ENCODE measurements around the gene NAPA.
A peak's percentile ranks its signal among the peaks of the same experiment; 100 is the strongest.

Gene NAPA

GRCh38 chr19:47514869-47515588, at the start of gene NAPA:
TSS of gene NAPA (minus strand) at chr19:47515063. CDS start at chr19:47514940, 123 bp downstream.
- DNase-seq (ENCODE audit: low spot score) = peak; percentile 100

DNA sequence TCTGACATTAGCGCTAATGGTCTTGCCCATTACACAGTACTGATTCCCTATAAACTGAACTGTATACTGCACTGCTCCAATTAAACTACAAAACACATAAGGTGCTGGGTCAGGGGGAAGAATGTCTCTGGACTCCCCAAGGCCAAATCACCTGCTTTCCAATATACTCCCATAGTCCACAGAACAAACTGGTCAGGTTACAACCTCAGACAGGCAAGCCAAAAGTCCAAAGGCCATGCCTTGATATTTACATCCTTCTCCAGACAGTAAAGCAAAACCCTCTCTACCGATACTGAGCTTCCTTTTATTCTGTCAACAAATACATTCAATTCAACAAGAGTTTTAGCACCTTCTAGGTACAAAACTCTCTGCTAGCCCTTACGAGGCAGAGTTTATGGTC, 49.2 kb upstream of the NAPA start:
- DNase-seq (ENCODE audit: low spot score) = no peak

DNA sequence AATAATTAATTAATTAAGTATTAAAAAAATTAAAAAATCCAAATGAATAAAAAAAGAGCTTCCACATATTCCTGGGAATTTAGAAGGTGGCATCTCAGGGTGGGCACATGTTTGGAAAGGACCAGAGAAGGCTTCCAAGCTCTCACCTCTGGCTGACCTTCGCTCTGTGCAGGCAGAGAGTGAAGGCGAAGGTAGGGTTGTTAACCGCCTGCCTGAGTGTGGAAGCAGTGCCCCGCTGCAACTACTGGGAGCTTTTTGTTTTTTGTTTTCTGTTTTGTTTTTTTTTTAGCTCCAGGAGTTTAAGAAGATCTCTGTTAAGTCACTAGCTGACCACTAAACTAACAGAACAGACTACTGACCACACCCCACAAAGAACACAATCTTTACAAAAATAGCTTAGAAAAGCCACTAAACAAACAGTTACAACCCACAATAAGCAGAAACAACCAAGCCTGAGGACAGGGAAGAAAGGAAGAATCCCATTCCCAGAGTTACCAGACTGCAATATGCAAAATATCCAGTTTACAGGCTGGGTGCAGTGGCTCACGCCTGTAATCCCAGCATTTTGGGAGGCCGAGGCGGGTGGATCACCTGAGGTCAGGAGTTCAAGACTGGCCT, 46.7 kb upstream of the NAPA start:
- DNase-seq (ENCODE audit: low spot score) = no peak

GRCh38 chr19:47560999-47561398, 46.1 kb upstream of the NAPA start:
- DNase-seq (ENCODE audit: low spot score) = no peak

DNA sequence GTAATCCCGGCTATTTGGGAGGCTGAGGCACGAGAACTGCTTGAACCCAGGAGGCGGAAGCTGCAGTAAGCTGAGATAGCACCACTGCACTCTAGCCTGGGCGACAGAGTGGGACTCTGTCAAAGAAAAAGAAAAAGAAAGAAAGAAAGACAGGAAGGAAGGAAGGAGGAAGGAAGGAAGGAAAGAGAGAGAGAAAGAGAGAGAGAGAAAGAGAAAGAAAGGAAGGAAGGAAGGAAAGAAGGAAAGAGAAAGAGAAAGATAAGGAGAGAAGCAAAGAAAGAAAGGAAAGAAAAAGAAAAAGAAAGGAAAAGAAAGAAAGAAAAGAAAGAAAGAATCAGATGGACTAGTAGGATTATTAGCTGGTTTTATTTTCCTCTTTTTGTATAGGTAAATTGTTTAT, 35.3 kb upstream of the NAPA start:
- DNase-seq (ENCODE audit: low spot score) = no peak

- no peak for DNase-seq (ENCODE audit: low spot score)
These were observed 34.5 kb upstream of the NAPA start for GRCh38 chr19:47549261-47549862.

GRCh38 chr19:47547199-47547598, 32.3 kb upstream of the NAPA start:
- no peak for DNase-seq (ENCODE audit: low spot score)

DNA sequence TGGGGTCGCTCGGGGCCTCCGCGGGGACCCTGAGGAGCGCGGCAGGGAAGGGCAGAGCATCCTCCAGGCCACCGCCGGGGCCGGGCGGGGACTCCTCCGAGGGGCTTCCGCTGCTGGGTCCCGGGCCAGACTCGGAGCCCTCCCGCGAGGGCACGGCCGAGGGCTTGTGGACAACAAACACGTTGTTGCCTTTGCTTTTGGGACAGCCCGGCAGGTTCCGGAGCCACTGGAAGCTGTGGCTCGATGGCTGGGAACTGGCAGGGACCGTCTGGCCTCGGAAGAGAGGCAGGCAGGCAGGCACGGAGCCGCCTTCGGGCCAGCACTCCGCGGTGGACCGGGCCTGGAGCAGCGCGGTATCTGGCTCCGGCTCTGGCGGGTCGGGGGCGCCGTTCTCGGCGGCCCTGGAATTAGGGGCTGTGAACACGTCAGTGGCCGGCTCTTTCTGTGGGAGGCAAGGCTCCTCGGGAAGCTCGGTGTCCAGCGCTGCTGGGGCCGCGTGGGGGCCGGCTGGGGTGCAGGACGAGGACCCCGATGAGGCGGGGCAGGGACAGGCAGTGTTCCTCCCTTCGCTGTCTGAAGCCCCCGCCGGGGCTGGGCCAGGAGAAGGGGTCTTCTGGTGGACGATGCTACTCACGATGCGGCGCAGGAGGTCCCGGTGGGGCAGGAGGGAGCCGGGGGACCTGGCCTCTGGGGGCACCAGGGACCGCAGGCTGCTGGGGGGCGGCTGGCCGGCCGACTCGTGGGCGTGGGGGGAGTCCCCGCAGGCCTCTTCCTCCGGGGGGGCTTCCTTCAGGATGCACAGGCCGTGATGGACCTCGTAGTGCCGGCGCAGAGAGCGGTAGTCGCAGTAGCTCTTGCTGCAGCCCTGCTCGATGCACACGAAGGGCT, 30.4 kb upstream of the NAPA start:
- no peak for DNase-seq (ENCODE audit: low spot score)

DNA sequence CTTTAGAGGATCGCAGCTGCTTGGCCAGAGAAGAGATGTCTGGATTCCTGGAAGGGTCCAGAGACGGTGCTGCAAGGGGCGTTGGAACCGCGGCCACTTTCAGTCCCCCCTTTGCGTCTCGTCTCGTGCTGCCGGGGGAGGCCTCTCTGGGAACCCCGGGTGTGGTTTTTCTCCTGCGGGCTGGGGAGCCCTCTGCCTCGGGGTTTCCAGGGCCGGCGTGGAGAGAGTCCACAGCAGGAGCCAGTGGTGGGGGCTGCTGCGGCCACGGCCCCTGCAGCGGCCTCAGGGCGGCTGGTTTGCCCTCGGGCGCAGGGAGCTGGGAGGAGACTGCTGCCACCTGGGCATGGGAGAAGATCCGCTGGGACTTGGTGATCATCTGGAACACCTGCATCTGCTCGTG, 29.6 kb upstream of the NAPA start:
- DNase-seq (ENCODE audit: low spot score) = no peak

DNA sequence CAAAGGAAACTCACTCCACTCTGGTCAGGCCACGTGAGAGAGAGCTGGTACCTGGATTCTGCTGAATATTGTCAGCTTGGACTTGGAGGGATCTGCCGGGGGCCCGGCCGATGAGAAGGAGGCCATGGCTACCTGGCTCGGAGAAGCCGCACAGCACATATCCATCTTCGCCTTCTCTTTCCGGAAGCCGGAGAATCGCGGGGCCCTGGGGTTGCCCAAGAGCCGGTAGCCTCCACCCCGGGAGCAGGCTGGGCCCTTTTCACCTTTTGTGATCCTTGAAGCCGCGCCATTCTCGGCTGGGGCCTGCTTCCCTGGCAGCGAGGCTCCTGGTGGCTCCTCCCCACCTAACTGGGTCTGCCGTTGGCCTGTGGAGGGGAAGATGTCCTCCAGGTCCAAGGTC, 29.2 kb upstream of the NAPA start:
- no peak for DNase-seq (ENCODE audit: low spot score)

DNA sequence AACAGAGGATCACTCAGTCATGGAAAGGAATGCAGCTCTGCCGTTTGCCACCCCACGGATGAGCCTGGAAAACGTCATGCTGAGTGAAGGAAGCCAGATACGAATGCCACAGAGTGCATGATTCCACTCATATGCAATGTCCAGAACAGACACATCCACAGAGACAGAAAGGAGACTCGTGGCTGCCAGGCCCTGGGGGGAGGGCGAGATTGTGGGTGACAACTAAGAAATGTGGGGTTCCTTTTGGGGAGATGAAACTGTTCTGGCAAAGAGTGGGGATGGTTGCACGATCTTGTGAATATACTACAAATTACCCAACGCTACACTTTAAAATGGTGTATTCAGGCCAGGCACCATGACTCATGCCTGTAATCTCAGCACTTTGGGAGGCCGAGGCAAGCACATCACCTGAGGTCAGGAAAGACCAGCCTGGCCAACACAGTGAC, 27.2 kb upstream of the NAPA start:
- DNase-seq (ENCODE audit: low spot score) = no peak

DNA sequence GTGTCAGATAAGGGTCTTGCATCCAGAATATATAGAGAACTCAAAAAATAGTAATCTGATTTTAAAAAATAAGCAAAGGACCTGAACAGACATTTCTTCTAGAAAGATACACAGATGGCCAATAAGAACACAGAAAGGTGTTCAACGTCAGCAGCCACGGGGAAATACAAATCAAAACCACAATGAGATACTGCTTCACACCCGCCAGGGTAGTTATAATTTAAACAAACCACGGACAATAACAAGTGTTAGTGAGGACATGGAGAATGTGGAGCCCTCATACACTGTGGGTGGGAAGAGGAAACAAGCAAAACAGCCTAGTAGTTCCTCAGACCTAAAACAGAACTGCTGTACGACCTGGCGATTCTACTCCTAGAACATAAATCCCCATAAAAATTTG, 26.7 kb upstream of the NAPA start:
- no peak for DNase-seq (ENCODE audit: low spot score)

DNA sequence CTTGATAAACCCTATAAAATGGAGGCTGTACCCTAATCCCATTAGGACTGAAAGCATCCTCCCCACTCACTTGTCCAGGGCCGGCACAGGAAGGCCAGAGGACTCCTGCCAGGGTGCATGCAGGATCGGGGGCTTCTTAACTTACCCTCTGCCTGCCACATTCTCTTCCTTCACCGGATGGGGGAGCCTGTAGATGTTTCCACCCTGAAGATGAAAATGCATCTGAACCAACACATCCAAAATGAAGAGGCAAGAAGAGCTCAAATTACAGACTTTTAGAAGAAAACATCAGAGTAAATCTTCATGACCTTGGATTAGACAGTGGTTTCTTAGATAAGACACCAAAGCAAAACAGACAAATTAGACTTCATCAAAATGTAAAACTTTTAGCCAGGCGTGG, 25.9 kb upstream of the NAPA start:
- DNase-seq (ENCODE audit: low spot score) = no peak

DNA sequence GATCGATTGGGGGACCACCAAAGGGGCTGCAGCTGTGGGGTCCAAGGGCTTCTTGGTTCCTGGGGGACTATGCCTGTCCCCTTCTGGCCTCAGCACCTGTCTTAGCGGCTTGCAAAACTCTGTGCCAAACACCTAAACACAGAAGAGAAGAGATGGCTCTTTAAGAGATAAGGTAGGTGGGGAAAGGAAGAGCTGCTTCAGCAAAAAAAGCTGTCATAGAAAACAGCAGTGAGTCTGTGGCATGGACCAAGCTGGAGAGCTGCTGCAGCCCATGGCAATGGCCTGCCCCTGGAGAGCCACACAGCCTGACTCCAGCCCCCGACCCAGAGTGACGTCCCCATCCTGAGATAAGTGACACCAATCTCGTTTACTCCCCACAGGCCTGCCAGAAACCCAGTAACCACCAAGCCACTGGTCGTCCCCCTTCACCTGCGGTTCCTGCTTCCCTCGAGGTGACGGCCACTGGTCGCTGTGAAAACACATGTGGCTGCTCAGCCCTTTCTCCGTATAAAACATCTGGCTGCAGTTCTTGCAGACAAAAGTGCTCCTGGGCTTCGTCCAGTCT, 25.0 kb upstream of the NAPA start:
- DNase-seq (ENCODE audit: low spot score) = no peak

- DNase-seq (ENCODE audit: low spot score) = no peak
These were observed 23.9 kb upstream of the NAPA start for GRCh38 chr19:47538812-47539211.

- no peak for DNase-seq (ENCODE audit: low spot score)
These were observed 22.6 kb upstream of the NAPA start for GRCh38 chr19:47537493-47537892.

DNA sequence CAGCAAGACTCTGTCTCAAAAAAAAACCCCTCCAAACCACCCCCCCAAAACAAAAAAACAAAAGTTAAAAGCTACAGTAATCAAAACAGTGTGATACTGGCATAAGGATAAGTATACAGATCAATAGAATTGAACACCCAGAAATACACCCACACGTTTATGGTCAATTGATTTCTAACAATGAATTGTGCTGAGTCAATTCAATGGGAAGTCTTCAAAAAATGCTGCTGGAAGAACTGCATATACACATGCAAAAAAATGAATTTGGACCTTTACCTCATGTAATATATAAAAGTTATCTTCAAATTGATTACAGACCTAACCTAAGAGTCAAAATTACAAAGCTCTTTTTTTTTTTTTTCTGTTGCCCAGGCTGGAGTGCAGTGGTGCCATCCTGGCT, 19.8 kb upstream of the NAPA start:
- no peak for DNase-seq (ENCODE audit: low spot score)

DNA sequence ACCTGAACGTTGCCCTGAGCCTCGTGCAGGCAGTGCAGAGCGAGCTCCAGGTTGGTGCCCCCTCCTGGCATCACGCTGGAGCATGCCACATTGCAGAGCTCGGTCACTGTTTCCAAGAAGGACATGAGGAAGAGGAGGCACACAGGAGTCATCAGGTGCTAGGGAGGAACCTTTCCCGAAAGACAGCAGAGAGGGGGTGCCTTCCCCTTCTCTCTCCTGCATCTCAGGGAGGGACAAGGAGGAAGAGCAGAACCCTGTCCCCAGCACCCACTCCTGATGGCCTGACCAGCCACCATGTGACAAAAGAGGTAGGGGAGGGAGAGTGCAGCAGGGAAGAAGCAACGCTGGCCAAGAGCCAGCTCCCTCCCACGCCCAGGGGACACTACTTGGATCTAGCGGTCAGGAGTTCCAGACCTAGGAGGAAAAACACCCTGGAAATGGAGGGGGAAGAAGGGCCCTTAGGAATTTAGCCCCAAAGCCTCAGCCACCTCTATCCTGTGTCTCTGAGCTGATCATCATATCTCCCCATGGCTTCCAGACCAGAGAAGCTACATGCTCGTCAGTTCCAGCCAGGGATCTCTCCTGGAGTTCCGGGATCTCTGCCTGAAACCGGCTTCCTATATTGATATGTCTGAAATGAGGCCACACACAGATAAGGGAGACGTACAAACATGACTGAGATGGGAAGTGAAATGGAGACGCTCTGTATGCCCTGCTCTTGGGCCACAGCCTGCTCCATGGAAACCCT, 17.0 kb upstream of the NAPA start:
- DNase-seq (ENCODE audit: low spot score) = no peak

DNA sequence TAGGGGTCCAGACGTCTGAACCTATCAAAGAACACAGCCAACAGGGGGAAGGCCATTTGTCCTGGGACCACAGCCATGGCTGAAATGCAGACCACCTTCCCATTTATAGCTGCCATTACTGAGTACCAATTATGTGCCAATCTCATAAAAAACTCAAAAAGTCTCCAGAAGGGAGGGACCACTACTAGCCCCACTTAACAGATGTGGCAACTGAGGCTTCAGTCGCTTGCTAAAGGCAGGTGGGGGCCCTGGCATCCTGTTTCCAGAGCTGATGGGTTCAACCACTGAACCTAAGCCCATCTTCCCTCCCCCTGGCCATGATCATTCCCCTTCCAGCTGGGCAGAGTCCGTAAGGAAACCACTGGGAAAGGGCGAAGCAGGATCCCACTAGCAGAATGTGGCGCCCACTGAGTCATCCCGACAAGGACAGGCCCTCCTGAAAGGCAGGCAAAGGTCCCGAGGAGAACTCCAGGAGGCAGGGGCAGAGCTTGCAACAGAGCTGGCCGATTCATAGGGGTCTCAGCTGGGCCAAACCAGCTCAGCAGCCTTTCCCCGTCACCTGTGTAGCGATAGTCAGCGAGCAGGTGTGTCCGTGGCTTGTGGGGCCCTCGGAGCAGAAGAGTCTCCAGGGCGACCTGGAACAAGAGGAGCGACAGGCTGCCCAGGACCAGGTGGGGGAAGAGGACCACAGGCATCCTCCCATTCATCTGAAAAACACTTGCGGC, 14.3 kb upstream of the NAPA start:
- DNase-seq (ENCODE audit: low spot score) = no peak

GRCh38 chr19:47526798-47527197, 11.9 kb upstream of the NAPA start:
- no peak for DNase-seq (ENCODE audit: low spot score)

DNA sequence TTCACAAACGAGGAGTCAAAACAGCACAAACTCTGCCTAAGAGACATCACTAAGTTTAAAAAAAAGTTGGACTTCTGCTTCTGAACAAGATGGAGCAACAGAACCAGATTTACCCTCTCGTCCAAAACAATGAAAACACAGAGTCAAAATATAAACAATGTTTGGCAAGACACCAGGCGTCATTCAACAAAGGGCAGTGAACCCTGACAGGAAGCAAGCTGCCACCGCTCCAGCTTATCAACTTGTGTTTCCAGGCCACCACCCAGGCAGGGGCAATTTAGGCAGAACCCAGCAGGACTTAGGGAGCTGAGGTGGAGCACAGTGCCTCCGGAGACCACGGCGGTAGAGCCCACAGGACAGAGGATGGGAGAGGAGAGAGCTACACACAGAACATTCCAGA, 8.6 kb upstream of the NAPA start:
- DNase-seq (ENCODE audit: low spot score) = no peak

Data from germinal center (tissue), 1 donor.